Fibroblast of mammary gland (primary cell): ENCODE measurements around the gene IST1.

Experiments
- DNase-seq: peaks from one replicate; pipeline ENCODE4 v3.0.0-alpha.2; 2010; ENCODE audit warnings: low read depth
- H3K4me3 ChIP-seq: 2 replicates; pipeline ENCODE4 v1.5.1; 2011; ENCODE audit warnings: low read depth, mild to moderate bottlenecking, low read length, moderate library complexity; ENCODE audit not compliant: control insufficient read depth
- TF ChIP-seq, protein P1 (sequence below): conservative IDR thresholded peaks from 2 replicates; pipeline ENCODE4 v1.5.1; 2011; ENCODE audit warnings: low read depth, low read length, inconsistent platforms; ENCODE audit not compliant: control insufficient read depth, insufficient read depth

The IST1 gene

GRCh38 chr16:71878911-71879310 is 16.4 kb upstream of the IST1 start:
- no peak for DNase-seq
- TF ChIP-seq, protein P1, sequence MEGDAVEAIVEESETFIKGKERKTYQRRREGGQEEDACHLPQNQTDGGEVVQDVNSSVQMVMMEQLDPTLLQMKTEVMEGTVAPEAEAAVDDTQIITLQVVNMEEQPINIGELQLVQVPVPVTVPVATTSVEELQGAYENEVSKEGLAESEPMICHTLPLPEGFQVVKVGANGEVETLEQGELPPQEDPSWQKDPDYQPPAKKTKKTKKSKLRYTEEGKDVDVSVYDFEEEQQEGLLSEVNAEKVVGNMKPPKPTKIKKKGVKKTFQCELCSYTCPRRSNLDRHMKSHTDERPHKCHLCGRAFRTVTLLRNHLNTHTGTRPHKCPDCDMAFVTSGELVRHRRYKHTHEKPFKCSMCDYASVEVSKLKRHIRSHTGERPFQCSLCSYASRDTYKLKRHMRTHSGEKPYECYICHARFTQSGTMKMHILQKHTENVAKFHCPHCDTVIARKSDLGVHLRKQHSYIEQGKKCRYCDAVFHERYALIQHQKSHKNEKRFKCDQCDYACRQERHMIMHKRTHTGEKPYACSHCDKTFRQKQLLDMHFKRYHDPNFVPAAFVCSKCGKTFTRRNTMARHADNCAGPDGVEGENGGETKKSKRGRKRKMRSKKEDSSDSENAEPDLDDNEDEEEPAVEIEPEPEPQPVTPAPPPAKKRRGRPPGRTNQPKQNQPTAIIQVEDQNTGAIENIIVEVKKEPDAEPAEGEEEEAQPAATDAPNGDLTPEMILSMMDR: no peak
- no peak overlapping the region for H3K4me3 ChIP-seq

DNA sequence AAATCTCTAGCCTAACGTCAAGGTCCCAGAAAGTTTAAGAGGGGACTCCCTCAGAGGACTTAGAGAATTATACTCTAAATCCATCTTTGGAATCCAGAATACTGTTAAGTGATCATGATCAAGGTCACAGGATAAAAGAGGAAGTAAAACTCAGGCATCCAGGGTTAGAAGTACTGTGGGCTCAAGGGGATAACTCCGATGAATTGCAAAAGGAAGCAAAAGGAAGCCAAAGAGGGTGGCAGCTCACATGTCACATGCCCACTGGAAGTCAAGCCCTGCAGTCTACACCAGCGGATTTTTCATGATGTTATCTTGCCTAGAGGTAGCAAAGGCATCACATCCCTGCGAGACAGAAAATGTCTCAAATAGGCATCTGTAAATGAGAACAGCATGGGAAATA is 15.2 kb upstream of the IST1 start:
- TF ChIP-seq, protein P1: no peak
- DNase-seq: no peak
- H3K4me3 ChIP-seq: no peak overlapping the region

- peak overlapping the region; percentile 72 for H3K4me3 ChIP-seq
- TF ChIP-seq, protein P1: peak; percentile 95
- peak; percentile 78 for DNase-seq
Observed at GRCh38 chr16:71882505-71883167, 12.7 kb upstream of the IST1 start.

GRCh38 chr16:71883168-71883848 is 12.0 kb upstream of the IST1 start:
- DNase-seq: no peak
- TF ChIP-seq, protein P1: no peak
- H3K4me3 ChIP-seq: peak overlapping the region; percentile 72

DNA sequence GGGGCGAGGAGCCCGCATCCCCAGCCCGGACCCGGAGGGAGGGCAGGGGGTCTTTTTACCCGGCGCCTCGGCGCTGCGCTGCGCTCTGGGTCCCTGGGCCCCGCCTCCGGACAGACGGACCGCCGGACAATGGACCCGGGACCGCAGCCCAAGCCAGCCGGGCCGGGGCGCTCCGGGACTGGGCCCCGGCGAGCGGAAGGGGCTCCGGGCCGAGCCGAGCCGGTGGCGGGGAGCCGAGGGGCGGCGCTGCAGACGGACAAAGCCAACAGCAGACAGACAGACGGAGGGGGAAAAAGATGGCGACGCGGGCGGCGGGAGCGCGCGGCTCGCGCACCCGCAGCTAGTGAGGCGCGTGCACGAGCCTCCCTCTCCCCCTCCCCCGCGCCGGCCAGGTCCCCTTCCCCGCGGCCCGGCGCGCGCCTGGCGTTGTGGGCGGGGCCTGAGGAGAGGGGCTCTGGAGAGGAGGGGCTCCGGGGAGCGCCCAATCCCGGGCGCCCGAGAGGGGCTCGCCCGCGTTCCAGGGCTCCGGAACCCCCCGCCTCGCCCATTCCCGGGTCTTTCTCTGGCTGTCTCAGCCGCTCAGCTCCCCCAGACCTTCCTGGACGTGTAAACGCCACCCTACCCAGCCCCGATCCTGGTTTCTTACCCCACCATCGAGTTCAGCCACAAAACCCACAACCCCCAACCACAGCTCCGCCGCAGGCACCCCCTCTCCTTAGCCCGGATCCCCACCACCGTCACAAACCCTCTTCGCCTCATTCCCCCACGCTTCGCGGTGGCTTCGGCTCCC is 11.3 kb upstream of the IST1 start, which contains the start of gene ZNF821:
TSS of gene ZNF821 (minus strand) at position 334 of the 790 bp plus-strand sequence. CDS start 4,236 bp downstream, outside the sequence.
- TF ChIP-seq, protein P1: no peak
- H3K4me3 ChIP-seq: peak within 1 kb of the TSS; percentile 72
- peak; percentile 52 for DNase-seq

- no peak overlapping the region for H3K4me3 ChIP-seq
- TF ChIP-seq, protein P1: no peak
- no peak for DNase-seq
Observed at GRCh38 chr16:71885261-71885650, 10.1 kb upstream of the IST1 start.
